Common myeloid progenitor, CD34-positive (primary cell): ENCODE measurements around the gene NKD2.
A peak's percentile ranks its signal among the peaks of the same experiment; 100 is the strongest.

ENCODE experiments used
- CTCF ChIA-PET: fragments of 350-600 bp; sonication (Branson Sonifier 250); formaldehyde crosslinking; loops from one replicate; lab custom pipeline; 2021; ENCODE audit warnings: antibody characterized with exemption; lab: Charles Lee
- POLR2A ChIA-PET: fragments of 350-600 bp; sonication (Branson Sonifier 250); formaldehyde crosslinking; loops from one replicate; lab custom pipeline; 2021; ENCODE audit warnings: antibody characterized with exemption; lab: Charles Lee
- DNase-seq, 3 donors: peaks; one replicate each; pipeline versions ENCODE4 v3.0.0 to v3.0.0-alpha.2; 2013
- H3K27ac ChIP-seq, 2 experiments: 1 replicate in 1 of 2; 2 replicates in 1 of 2; pipeline ENCODE4 v1.7.0; 2013; ENCODE audit warnings: inconsistent platforms in 2 of 2, low read length in 2 of 2, mild to moderate bottlenecking in 2 of 2, low read depth in 1 of 2, moderate library complexity in 1 of 2; ENCODE audit not compliant: severe bottlenecking in 2 of 2, insufficient read depth in 1 of 2, poor library complexity in 1 of 2
- H3K27me3 ChIP-seq, 5 experiments: replicated peaks in 2 of 5; 1 replicate in 3 of 5; 2 replicates in 2 of 5; pipeline versions ENCODE4 v1.6.1 to v1.7.0; 2013; ENCODE audit warnings: low read length in 4 of 5, mild to moderate bottlenecking in 2 of 5, moderate library complexity in 2 of 5, inconsistent platforms in 1 of 5; ENCODE audit not compliant: insufficient read depth in 5 of 5, control insufficient read depth in 4 of 5
- H3K36me3 ChIP-seq, 4 experiments: 1 replicate in 2 of 4; 2 replicates in 2 of 4; pipeline versions ENCODE4 v1.6.1 to v1.7.0; 2013; ENCODE audit warnings: low read length in 3 of 4, control low read depth in 1 of 4, mild to moderate bottlenecking in 1 of 4; ENCODE audit not compliant: control insufficient read depth in 4 of 4, insufficient read depth in 4 of 4
- H3K4me1 ChIP-seq, 4 experiments: 1 replicate in 3 of 4; 2 replicates in 1 of 4; pipeline versions ENCODE4 v1.6.1 to v1.7.1; 2013; ENCODE audit warnings: low read length in 3 of 4, mild to moderate bottlenecking in 3 of 4, control low read depth in 1 of 4, inconsistent platforms in 1 of 4, moderate library complexity in 1 of 4; ENCODE audit not compliant: control insufficient read depth in 4 of 4, insufficient read depth in 4 of 4; ENCODE audit errors: control extremely low read depth in 1 of 4
- H3K4me3 ChIP-seq, 7 experiments: 1 replicate in 4 of 7; 2 replicates in 3 of 7; pipeline versions ENCODE4 v1.5.1 to v1.7.0; 2013; ENCODE audit warnings: mild to moderate bottlenecking in 7 of 7, low read length in 6 of 7, moderate library complexity in 6 of 7, inconsistent platforms in 2 of 7, low read depth in 2 of 7, control low read depth in 1 of 7; ENCODE audit not compliant: insufficient read depth in 4 of 7, control insufficient read depth in 1 of 7; ENCODE audit errors: extremely low read depth in 1 of 7
- H3K9me3 ChIP-seq, 5 experiments: 1 replicate in 4 of 5; 2 replicates in 1 of 5; pipeline versions ENCODE4 v1.6.1 to v1.7.1; 2013; ENCODE audit warnings: low read length in 4 of 5, mild to moderate bottlenecking in 2 of 5, inconsistent platforms in 1 of 5, low read depth in 1 of 5, moderate library complexity in 1 of 5; ENCODE audit not compliant: control insufficient read depth in 4 of 5, insufficient read depth in 2 of 5; ENCODE audit errors: control extremely low read depth in 1 of 5
- WGBS: methylation state at CpG from one replicate; pipeline ENCODE4 v1.1.5; 2013; ENCODE audit not compliant: insufficient coverage; 5-methylcytosine and 5-hydroxymethylcytosine counted together

NKD2 gene

GRCh38 chr5:1066676-1067075 is 58.1 kb downstream of the NKD2 start:
- WGBS = 95% methylated on average over 12 of the region's 12 CpGs
- POLR2A ChIA-PET = no interaction called here
- Histone ChIP-seq H3K36me3 (peaks cover 4 to 73% (median 44%) of the 10 kb centered on the region in 4 experiments), H3K27ac (no peak overlapping the region), H3K4me3 (no peak overlapping the region), H3K27me3 (no peaks in the 10 kb centered on the region), H3K9me3 (no peaks in the 10 kb centered on the region), H3K4me1 (no peaks in the 10 kb centered on the region)
- CTCF ChIA-PET = no interaction called here
- DNase-seq = no peak

- WGBS = 93% methylated on average over 42 of the region's 45 CpGs
- ChIA-PET POLR2A (interaction anchor here (0.7 kb wide), 1 partner anchor 86 kb away, joined by 3 read pairs; no protein-coding TSS in a partner anchor), CTCF (interaction anchor here (1.0 kb wide), 1 partner anchor 10 kb away, joined by 4 read pairs; no protein-coding TSS in a partner anchor)
- H3K4me1 ChIP-seq = no peaks in the 10 kb centered on the region
- H3K36me3 ChIP-seq = peaks cover 4 to 66% (median 41%) of the 10 kb centered on the region in 4 experiments
- H3K27me3 ChIP-seq = no peaks in the 10 kb centered on the region
- H3K4me3 ChIP-seq = no peak overlapping the region
- H3K27ac ChIP-seq = peak overlapping the region in 1 of 2 experiments; percentile 5
- DNase-seq = peak; percentile 40 to 77 (median 65)
- H3K9me3 ChIP-seq = no peaks in the 10 kb centered on the region
These were observed 58.8 kb downstream of the NKD2 start for GRCh38 chr5:1067141-1068121.

- ChIA-PET POLR2A (interaction anchor here (0.6 kb wide), 1 partner anchor 136 kb away, joined by 3 read pairs; no protein-coding TSS in a partner anchor), CTCF (interaction anchor here (1.0 kb wide), 1 partner anchor 11 kb away, joined by 4 read pairs; no protein-coding TSS in a partner anchor)
- Histone ChIP-seq H3K9me3 (no peaks in the 10 kb centered on the region), H3K27ac (no peak overlapping the region), H3K4me3 (no peak overlapping the region), H3K36me3 (peaks cover 4 to 60% (median 38%) of the 10 kb centered on the region in 4 experiments), H3K4me1 (no peaks in the 10 kb centered on the region), H3K27me3 (no peaks in the 10 kb centered on the region)
- DNase-seq = no peak
- 98% methylated on average over 29 of the region's 34 CpGs for WGBS
These were observed 59.7 kb downstream of the NKD2 start for GRCh38 chr5:1068204-1068894.

- H3K27me3 ChIP-seq = no peaks in the 10 kb centered on the region
- H3K9me3 ChIP-seq = no peaks in the 10 kb centered on the region
- peaks cover 4 to 62% (median 42%) of the 10 kb centered on the region in 4 experiments for H3K36me3 ChIP-seq
- H3K4me3 ChIP-seq = no peak overlapping the region
- H3K27ac ChIP-seq = no peak overlapping the region
- 96% methylated on average over 31 of the region's 33 CpGs for WGBS
- H3K4me1 ChIP-seq = no peaks in the 10 kb centered on the region
- ChIA-PET POLR2A (interaction anchor here (0.6 kb wide), 1 partner anchor 135 kb away, joined by 3 read pairs; no protein-coding TSS in a partner anchor), CTCF (no interaction called here)
- DNase-seq = no peak
These were observed 60.5 kb downstream of the NKD2 start for GRCh38 chr5:1068895-1069719.

- DNase-seq = no peak
- Histone ChIP-seq H3K36me3 (peaks cover 4 to 62% (median 41%) of the 10 kb centered on the region in 4 experiments), H3K27ac (no peak overlapping the region), H3K4me3 (no peak overlapping the region), H3K9me3 (no peaks in the 10 kb centered on the region), H3K27me3 (no peaks in the 10 kb centered on the region), H3K4me1 (no peaks in the 10 kb centered on the region)
- 97% methylated on average over 8 of the region's 15 CpGs for WGBS
- POLR2A ChIA-PET = no interaction called here
- CTCF ChIA-PET = no interaction called here
These were observed 61.1 kb downstream of the NKD2 start for GRCh38 chr5:1069720-1070088.

- ChIA-PET POLR2A (no interaction called here), CTCF (interaction anchor here (0.8 kb wide), 1 partner anchor 67 kb away, joined by 3 read pairs; no protein-coding TSS in a partner anchor)
- Histone ChIP-seq H3K27ac (no peak overlapping the region), H3K27me3 (no peaks in the 10 kb centered on the region), H3K4me1 (no peaks in the 10 kb centered on the region), H3K36me3 (peaks cover 0 to 67% (median 42%) of the 10 kb centered on the region in 4 experiments), H3K9me3 (no peaks in the 10 kb centered on the region), H3K4me3 (no peak overlapping the region)
- WGBS = 93% methylated on average over 39 of the region's 46 CpGs
- no peak for DNase-seq
These were observed 64.9 kb downstream of the NKD2 start for GRCh38 chr5:1073239-1074102.
